Measurements from ENCODE around the gene ALAD.
"Not testable (repeated sequence)": the region's sequence is repeated elsewhere in the genome, so short reads cannot be mapped to it uniquely, and the experiment has no call there.

Gene ALAD

GRCh38 chr9:113368982-113369854 lies 31.9 kb downstream of the ALAD start:
- DNase-seq (ENCODE audit: low read depth), result no peak
- in situ Hi-C loops (cut with HindIII; ENCODE audit: low sequenced_read_pairs), result no loop called here
- no peak overlapping the region for H3K4me3 ChIP-seq (ENCODE audit: low read depth, low read length)
- no peak for TF ChIP-seq CTCF (IDR thresholded peaks at IDR 0.05; ENCODE audit: low read depth, low read length, missing control alignments)

- no peak for DNase-seq (ENCODE audit: low read depth)
- in situ Hi-C loops (cut with HindIII; ENCODE audit: low sequenced_read_pairs), result no loop called here
- H3K4me3 ChIP-seq (ENCODE audit: low read depth, low read length), result no peak overlapping the region
- TF ChIP-seq CTCF (IDR thresholded peaks at IDR 0.05; ENCODE audit: low read depth, low read length, missing control alignments), result no peak
Measured at GRCh38 chr9:113368348-113368981, 32.6 kb downstream of the ALAD start.

DNA sequence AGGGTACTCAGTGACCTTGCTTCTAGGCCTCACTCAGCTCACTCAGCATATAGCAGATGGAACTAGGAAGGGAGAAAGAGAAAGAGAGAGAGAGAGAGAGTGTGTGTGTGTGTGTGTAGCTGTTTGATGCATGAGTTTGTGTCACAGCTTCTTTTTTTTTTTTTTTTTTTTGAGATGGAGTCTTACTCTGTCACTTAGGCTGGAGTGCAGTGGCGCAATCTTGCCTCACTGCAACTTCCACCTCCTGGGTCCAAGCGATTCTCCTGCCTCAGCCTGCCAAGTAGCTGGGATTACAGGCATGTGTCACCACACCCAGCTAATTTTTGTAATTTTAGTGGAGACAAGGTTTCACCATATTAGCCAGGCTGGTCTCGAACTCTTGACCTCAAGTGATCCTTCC lies 35.4 kb downstream of the ALAD start:
- H3K4me3 ChIP-seq (ENCODE audit: low read depth, low read length); in situ Hi-C loops (cut with HindIII; ENCODE audit: low sequenced_read_pairs); DNase-seq (ENCODE audit: low read depth): not testable (repeated sequence)

DNA sequence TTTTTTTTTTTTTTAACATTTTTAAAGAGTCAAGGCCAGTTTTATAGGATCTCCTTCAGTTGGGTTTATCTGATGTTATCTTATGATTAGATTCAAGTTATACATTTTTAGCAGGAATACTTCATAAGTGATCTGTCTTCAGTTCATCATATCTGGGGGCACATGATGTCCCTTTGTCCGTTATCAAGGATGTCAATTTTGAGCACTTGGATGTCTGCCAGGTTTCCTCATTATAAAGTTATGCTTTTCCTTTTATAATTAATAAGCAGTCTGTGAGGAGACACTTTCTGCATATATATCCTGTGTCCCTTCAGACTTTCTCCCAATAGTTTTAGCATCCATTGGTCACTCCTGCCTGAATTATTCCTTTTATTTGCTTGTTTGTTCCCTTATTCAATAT lies 36.1 kb downstream of the ALAD start:
- in situ Hi-C loops (cut with HindIII; ENCODE audit: low sequenced_read_pairs), result no loop called here
- TF ChIP-seq CTCF (IDR thresholded peaks at IDR 0.05; ENCODE audit: low read depth, low read length, missing control alignments), result no peak
- no peak for DNase-seq (ENCODE audit: low read depth)
- H3K4me3 ChIP-seq (ENCODE audit: low read depth, low read length), result no peak overlapping the region

GRCh38 chr9:113363336-113363735 lies 37.7 kb downstream of the ALAD start:
- TF ChIP-seq CTCF (IDR thresholded peaks at IDR 0.05; ENCODE audit: low read depth, low read length, missing control alignments), result no peak
- in situ Hi-C loops (cut with HindIII; ENCODE audit: low sequenced_read_pairs), result no loop called here
- DNase-seq (ENCODE audit: low read depth), result no peak
- no peak overlapping the region for H3K4me3 ChIP-seq (ENCODE audit: low read depth, low read length)

DNA sequence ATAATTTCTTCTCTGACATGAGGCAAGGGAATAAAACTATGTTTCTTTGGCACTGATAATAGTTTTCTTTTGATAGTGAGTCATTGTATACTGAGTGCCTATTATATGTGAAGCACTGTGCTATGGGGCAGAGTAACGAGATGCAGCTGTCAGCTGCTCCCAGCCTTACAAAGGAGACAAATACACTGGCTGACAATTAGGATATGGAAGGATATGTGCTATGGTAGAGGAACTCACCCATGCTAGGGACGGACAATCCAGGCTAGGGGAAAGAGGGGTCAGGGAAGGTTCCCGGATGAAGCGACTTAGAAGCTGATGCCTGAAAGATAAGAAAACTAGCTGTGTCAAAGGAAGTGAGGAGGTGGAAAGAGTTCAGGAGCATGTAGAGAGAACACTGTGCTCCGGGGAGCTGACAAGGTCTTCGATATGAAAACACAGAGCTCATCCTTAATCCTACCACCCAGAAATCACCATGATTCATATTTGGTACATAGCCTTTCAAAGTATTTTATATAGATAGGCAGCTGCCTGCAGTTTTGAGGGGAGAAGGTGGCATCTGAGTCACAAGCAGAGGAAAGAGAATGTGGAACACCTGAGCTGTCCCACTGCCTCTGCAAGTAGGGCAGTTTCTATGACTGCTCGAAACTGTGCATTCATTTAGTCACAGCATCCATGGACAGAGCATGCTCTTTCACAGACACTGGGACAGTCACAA lies 39.6 kb downstream of the ALAD start:
- in situ Hi-C loops (cut with HindIII; ENCODE audit: low sequenced_read_pairs), result no loop called here
- TF ChIP-seq CTCF (IDR thresholded peaks at IDR 0.05; ENCODE audit: low read depth, low read length, missing control alignments), result no peak
- H3K4me3 ChIP-seq (ENCODE audit: low read depth, low read length), result no peak overlapping the region
- no peak for DNase-seq (ENCODE audit: low read depth)

All from astrocyte of the cerebellum (primary cell).